Activated CD4-positive, alpha-beta T cell treated with anti-CD3 and anti-CD28 coated beads, Interleukin-2, amount 10 ng/mL, durations not matched to agents 7 days and 5 days (primary cell): ENCODE data around the gene PCF11. TPM values are rescaled to one million over a fixed set of nuclear protein-coding genes. Genes with fewer than 3 reads are reported as not detected.
A peak's percentile ranks its signal among the peaks of the same experiment; 100 is the strongest.

Experiments used
- CTCF ChIA-PET: fragments of 350-600 bp; sonication (Branson Sonifier 250); formaldehyde crosslinking; loops from one replicate; lab custom pipeline; 2021; ENCODE audit warnings: antibody characterized with exemption; lab: Charles Lee
- POLR2A ChIA-PET: fragments of 350-600 bp; sonication (Branson Sonifier 250); formaldehyde crosslinking; loops from one replicate; lab custom pipeline; 2021; ENCODE audit warnings: antibody characterized with exemption; lab: Charles Lee
- DNase-seq: peaks from one replicate; pipeline ENCODE4 v3.0.0-alpha.2; 2020
- H3K27ac Mint-ChIP-seq: one replicate; pipeline ENCODE4 v1.8.0; 2021; ENCODE audit warnings: mild to moderate bottlenecking, moderate library complexity, mixed read lengths
- H3K27me3 Mint-ChIP-seq: one replicate; pipeline ENCODE4 v1.8.0; 2021; ENCODE audit warnings: mixed read lengths
- H3K36me3 Mint-ChIP-seq: one replicate; pipeline ENCODE4 v1.8.0; 2021; ENCODE audit warnings: low read depth, mixed read lengths
- H3K4me1 Mint-ChIP-seq: one replicate; pipeline ENCODE4 v1.8.0; 2021; ENCODE audit warnings: mixed read lengths
- H3K4me3 Mint-ChIP-seq: one replicate; pipeline ENCODE4 v1.8.0; 2021; ENCODE audit warnings: mild to moderate bottlenecking, moderate library complexity, mixed read lengths
- H3K9me3 Mint-ChIP-seq: one replicate; pipeline ENCODE4 v1.8.0; 2021; ENCODE audit warnings: mixed read lengths
- total RNA-seq, 2 experiments: library from RNA; stranded (reverse); gene quantifications; one replicate each; pipeline ENCODE4 v1.2.3, GENCODE V29; 2021

The PCF11 gene
- total RNA-seq, 2 experiments from 2014 or later: 76.7 to 89.3 TPM

DNA sequence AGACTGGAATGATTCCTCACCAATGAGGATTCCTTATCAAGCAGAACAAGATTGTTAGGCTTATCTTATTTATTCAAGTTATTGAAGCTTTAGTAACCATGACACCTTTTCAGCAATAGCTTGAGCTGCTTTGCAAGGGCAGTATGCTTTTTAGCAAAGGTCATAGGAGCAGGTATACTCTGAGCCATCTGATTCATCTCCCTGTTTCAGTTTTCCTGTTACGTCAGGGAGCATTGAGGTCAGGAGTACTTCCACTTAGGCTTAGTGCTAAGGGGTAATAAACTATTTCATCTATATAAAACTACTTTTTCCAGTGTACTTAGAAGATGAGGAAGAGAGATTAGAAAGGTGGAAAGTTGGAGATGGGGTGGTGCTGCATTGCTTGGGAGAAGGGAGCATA, 18.9 kb downstream of the PCF11 start:
- H3K27ac Mint-ChIP-seq: no peak overlapping the region

DNA sequence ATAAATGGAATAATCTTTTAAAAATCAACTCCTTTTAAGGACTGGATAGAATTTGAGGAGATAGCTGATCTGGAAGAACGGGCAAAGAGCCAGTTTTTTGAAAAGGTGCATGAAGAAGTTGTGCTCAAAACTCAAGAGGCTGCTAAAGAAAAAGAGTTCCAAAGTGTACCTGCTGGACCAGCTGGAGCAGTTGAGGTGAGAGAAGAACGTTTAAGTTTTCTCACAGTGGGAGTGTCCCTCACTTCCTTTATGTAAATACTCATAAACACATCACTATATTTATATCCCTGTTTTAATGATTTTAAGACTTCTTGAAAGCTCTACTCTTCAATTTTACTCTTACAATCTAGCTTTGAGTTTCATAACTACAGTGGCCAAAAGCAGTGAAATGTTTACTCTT, 24.9 kb downstream of the PCF11 start:
- ChIA-PET POLR2A (interaction anchor here (0.6 kb wide), 1 partner anchor 111 kb away, joined by 8 read pairs; no protein-coding TSS in a partner anchor), CTCF (interaction anchor here (1.3 kb wide), 1 partner anchor 19 kb away, joined by 3 read pairs; no protein-coding TSS in a partner anchor)
- Mint-ChIP-seq H3K4me3 (no peak overlapping the region), H3K27ac (no peak overlapping the region), H3K9me3 (no peaks in the 10 kb centered on the region), H3K27me3 (no peaks in the 10 kb centered on the region), H3K36me3 (peaks cover 55% of the 10 kb centered on the region), H3K4me1 (peaks cover 11% of the 10 kb centered on the region)
- no peak for DNase-seq

More for the DNA sequence above, 18.9 kb downstream of the PCF11 start:
- Mint-ChIP-seq H3K4me1 (peaks cover 44% of the 10 kb centered on the region), H3K9me3 (no peaks in the 10 kb centered on the region), H3K4me3 (no peak overlapping the region), H3K36me3 (peaks cover 59% of the 10 kb centered on the region), H3K27me3 (no peaks in the 10 kb centered on the region)
- CTCF ChIA-PET: interaction anchor here (0.6 to 1.4 kb wide), 2 partner anchors 11 to 14 kb away, joined by 3 to 5 read pairs; no protein-coding TSS in a partner anchor
- DNase-seq: no peak
- POLR2A ChIA-PET: no interaction called here

DNA sequence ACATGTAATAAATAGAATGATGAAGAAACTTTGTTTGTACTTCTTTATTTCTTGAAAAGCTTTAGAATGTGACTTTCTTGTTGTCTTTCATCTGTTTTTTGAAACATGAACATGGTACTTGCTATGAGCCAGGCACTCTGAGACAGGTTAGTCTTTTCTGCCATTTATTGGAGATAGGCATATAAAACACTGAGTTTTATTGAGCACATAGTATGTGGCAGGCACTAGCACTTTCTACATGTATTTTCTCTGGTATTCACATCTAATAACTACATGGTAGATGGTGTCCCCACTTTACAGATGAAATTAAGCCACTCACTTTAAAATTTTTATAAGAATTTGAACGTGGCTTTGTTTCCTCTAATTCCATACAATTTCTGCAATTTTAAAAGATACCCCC, 28.8 kb downstream of the PCF11 start:
- Mint-ChIP-seq H3K9me3 (no peaks in the 10 kb centered on the region), H3K36me3 (peaks cover 51% of the 10 kb centered on the region), H3K4me1 (peaks cover 2% of the 10 kb centered on the region), H3K27me3 (no peaks in the 10 kb centered on the region), H3K4me3 (no peak overlapping the region), H3K27ac (no peak overlapping the region)
- POLR2A ChIA-PET: no interaction called here
- CTCF ChIA-PET: interaction anchor here (0.9 kb wide), 1 partner anchor 13 kb away, joined by 4 read pairs; no protein-coding TSS in a partner anchor
- DNase-seq: no peak

DNA sequence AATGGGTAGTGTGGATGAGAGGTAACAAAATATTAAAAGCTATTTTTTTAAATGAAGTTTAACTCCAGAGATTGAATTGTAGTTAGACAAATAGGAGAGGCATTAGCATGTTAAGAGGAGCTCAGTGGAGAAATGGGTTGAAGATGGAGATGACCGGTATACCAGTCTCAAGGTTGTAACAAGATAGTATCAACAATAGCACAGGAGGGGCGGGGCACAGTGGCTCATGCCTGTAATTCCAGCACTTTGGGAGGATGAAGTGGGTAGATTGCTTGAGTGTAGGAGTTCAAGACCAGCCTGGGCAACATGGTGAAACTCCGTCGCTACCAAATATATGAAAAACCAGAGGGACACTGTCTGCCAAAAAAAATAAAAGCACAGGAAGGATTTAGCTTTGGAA, 30.5 kb downstream of the PCF11 start:
- no peak for DNase-seq
- Mint-ChIP-seq H3K4me3 (no peak overlapping the region), H3K9me3 (no peaks in the 10 kb centered on the region), H3K36me3 (peaks cover 44% of the 10 kb centered on the region), H3K27ac (no peak overlapping the region), H3K4me1 (peaks cover 9% of the 10 kb centered on the region), H3K27me3 (no peaks in the 10 kb centered on the region)
- ChIA-PET POLR2A (no interaction called here), CTCF (interaction anchor here (0.5 to 1.0 kb wide), 3 partner anchors 14 to 19 kb away, joined by 3 to 7 read pairs (median 4); no protein-coding TSS in a partner anchor)

DNA sequence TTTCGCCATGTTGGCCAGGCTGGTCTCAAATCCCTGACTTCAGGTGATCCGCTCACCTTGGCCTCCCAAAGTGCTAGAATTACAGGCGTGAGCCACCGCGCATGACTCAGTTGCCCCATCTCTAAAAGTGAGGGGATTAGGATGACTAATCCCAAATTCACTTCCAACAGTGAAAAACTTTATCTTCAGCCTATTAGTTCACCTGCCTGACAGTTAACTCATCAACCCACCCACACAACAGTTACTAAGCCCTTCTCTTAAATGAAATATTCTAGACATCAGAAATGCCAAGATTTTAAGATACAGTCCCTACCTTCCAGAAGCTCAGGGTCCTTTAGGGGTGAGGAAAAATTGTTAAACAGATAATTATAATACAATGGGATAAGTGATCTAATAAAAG, 34.6 kb downstream of the PCF11 start:
- no peaks in the 10 kb centered on the region for H3K27me3 Mint-ChIP-seq
- no peak for DNase-seq
- no peak overlapping the region for H3K27ac Mint-ChIP-seq
- H3K9me3 Mint-ChIP-seq: no peaks in the 10 kb centered on the region
- POLR2A ChIA-PET: no interaction called here
- CTCF ChIA-PET: interaction anchor here (0.9 kb wide), 1 partner anchor 11 kb away, joined by 5 read pairs; no protein-coding TSS in a partner anchor
- H3K4me3 Mint-ChIP-seq: peak overlapping the region; percentile 1
- H3K36me3 Mint-ChIP-seq: peaks cover 23% of the 10 kb centered on the region
- H3K4me1 Mint-ChIP-seq: peaks cover 35% of the 10 kb centered on the region

DNA sequence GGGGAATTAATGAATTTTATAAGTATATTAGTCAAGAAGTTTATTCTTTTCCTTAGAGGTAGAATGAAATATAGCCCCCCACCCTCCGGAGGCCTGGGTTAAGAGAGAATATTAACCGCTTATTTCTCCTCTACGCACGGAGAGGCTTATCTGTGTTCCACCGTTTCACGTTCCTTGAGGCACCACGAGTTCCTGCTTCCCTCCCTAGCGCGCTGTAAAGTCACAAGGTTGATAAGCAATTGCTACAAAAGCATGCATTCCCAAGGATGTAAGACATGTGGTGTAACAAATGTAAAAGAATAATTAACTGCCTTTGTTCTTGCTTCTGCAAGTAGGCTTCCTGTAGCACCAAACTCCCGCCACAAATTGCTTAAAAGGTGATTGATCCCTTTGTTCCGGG, 35.1 kb downstream of the PCF11 start:
- peaks cover 20% of the 10 kb centered on the region for H3K36me3 Mint-ChIP-seq
- H3K27ac Mint-ChIP-seq: no peak overlapping the region
- ChIA-PET CTCF (no interaction called here), POLR2A (no interaction called here)
- peak overlapping the region; percentile 96 for H3K4me3 Mint-ChIP-seq
- no peak for DNase-seq
- H3K27me3 Mint-ChIP-seq: no peaks in the 10 kb centered on the region
- no peaks in the 10 kb centered on the region for H3K9me3 Mint-ChIP-seq
- peaks cover 35% of the 10 kb centered on the region for H3K4me1 Mint-ChIP-seq

DNA sequence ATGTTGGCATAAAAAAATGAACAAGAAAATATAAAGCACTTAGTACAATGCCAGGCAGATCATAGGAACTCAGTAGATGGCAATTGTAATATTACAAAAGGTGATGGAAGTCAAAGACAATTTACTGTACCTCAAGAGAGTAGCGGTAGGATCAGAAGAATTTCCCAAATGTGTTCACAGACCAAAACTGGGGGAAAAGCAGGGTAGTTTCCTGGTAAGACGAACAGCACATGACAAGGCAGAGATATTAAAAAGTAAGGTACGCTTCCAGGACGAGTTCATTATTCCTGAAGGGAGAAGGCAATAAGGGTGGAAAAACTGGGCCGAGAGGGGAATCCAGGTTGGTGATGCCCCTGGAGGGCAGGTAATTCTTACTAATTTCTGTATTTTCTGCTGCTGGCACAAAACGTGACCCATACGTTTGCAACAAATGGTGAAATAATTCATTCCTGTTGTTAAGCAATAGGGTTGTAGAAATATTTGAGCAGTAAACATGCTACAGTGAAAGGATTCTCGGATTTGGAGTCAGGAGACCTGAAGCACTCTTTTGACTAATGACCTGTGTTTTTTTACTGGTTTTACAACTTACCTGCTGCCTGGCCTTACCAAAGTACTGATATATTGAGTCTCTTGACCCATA, 35.8 kb downstream of the PCF11 start:
- DNase-seq: no peak
- Mint-ChIP-seq H3K27me3 (no peaks in the 10 kb centered on the region), H3K9me3 (no peaks in the 10 kb centered on the region), H3K27ac (peak overlapping the region; percentile 94), H3K36me3 (peaks cover 14% of the 10 kb centered on the region), H3K4me1 (peaks cover 35% of the 10 kb centered on the region), H3K4me3 (peak overlapping the region; percentile 96)
- ChIA-PET CTCF (interaction anchor here (1.5 kb wide), 1 partner anchor 25 kb away, joined by 3 read pairs; no protein-coding TSS in a partner anchor), POLR2A (no interaction called here)

DNA sequence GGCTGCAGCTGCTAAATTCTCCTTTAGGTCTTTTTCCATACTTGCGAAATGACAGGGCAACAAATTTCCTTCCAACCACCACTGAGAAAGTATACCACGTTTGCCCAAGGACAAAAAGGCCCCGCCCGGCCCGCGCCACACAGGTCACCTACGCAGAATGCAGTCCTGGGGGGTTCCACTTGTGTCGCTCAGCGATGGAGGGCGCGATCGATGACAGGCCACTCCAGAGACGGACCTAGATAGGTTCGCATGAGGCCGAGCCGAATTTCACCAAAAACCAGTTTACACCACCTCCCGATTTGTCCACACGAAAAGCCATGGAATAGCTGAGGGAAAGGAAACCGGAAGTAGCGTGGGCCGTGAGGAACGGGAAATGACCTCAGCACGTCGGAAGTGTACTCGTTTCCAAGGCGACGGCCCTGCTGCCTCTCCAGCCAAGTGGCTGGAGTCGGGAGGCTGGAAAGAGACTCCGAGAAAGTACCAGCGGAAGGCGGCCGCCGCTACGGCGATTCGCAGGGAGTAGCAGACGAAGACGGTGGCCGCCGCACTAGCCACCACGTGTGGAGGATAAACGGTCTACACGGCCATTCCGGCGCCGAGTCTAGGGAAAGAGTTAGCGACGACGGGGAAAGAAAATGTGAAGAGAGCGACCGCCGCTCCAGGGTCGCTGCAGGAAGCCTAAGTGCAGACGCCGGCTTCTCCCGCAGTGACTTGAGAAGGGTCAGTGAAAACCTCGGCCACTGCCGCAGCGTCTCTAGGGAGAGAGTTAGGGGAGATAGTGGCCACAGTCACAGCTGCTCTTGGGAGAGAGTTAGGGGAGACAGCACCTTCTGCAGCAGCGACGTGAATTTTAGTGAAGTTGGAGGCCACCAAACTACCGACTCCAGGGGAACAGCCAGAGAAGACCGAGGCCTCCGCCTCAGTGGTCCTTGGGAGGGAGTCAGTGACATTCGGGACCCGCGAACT, 36.7 kb downstream of the PCF11 start, which contains the start of gene ANKRD42:
Gene ANKRD42, plus strand, starts transcription at position 398 of the 966 bp plus-strand sequence. CDS start 959 bp downstream, outside the sequence.
- Mint-ChIP-seq H3K36me3 (peaks cover 14% of the 10 kb centered on the region), H3K4me1 (peaks cover 35% of the 10 kb centered on the region), H3K27ac (peak within 1 kb of the TSS; percentile 94), H3K27me3 (no peaks in the 10 kb centered on the region), H3K9me3 (no peaks in the 10 kb centered on the region), H3K4me3 (peak within 1 kb of the TSS; percentile 96)
- DNase-seq: peak; percentile 91
- CTCF ChIA-PET: interaction anchor here (0.5 to 1.5 kb wide), 3 partner anchors 9 to 30 kb away, joined by 3 to 4 read pairs (median 3); no protein-coding TSS in a partner anchor
- POLR2A ChIA-PET: interaction anchor here (0.6 kb wide), 1 partner anchor 53 kb away, joined by 3 read pairs; no protein-coding TSS in a partner anchor

DNA sequence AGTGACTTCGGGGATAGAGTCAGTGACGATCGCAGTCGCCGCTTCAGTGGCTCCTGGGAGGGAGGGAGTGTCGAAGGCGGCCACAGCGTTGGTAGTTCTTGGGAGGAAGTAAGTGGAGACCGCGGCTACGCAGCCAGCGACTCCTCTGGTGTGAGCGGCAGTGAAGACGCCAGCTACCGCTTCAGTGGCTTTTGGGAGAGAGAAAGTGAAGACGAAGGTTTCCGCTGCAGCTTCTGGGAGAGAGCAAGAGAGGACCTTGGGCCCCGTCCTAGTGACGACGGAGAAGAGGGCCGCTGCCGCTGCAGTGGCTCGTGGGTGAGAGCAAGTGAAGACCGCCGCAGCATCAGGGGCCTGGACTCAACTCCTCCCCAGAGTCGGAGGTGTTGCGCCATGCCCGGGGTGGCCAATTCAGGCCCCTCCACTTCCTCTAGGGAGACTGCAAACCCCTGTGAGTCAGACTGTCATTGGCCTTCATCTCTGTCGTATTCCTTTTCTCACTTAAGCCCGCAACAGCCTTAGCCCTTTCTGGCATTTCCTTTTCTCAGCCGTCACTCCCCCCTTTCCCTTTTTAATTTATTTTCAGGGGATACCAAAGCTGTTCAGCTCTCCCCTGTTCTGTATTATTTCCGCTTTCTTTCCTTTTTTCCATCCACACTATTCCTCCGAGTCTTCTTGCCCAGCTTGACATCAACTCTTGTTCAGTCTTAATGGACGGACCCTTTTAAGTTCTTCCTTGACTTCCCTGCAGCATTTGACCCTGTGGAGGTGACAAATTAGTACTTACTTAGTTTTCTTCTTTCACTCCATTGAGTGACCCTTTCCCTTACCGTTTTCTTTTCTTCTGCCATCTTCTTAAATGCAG, 37.6 kb downstream of the PCF11 start:
- peak; percentile 74 for DNase-seq
- Mint-ChIP-seq H3K27ac (peak overlapping the region; percentile 94), H3K27me3 (no peaks in the 10 kb centered on the region), H3K36me3 (peaks cover 11% of the 10 kb centered on the region), H3K9me3 (no peaks in the 10 kb centered on the region), H3K4me1 (peaks cover 35% of the 10 kb centered on the region), H3K4me3 (peak overlapping the region; percentile 96)
- ChIA-PET CTCF (interaction anchor here (1.2 to 1.5 kb wide), 3 partner anchors 9 to 31 kb away, joined by 3 read pairs; no protein-coding TSS in a partner anchor), POLR2A (interaction anchor here (0.6 kb wide), 1 partner anchor 52 kb away, joined by 3 read pairs; no protein-coding TSS in a partner anchor)

DNA sequence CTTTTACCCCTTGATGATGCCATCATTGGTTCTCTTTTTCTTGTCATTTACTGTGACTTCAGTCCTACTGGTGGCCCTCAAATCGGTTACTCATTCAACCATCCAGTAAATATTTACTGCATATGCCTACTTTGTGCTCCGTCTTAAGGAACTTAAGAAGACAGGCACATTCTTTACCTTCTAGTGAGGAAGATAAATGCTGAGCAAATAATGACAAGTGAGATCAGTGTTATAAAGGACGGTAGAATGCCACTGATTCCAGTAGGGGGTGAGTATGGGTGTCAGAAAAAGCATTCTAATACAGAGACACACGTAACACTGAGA, 38.2 kb downstream of the PCF11 start:
- DNase-seq: no peak
- Mint-ChIP-seq H3K27ac (peak overlapping the region; percentile 94), H3K4me3 (peak overlapping the region; percentile 96), H3K36me3 (peaks cover 9% of the 10 kb centered on the region), H3K27me3 (no peaks in the 10 kb centered on the region), H3K4me1 (peaks cover 35% of the 10 kb centered on the region), H3K9me3 (no peaks in the 10 kb centered on the region)
- ChIA-PET CTCF (interaction anchor here (1.2 kb wide), 1 partner anchor 8 kb away, joined by 3 read pairs; no protein-coding TSS in a partner anchor), POLR2A (no interaction called here)

DNA sequence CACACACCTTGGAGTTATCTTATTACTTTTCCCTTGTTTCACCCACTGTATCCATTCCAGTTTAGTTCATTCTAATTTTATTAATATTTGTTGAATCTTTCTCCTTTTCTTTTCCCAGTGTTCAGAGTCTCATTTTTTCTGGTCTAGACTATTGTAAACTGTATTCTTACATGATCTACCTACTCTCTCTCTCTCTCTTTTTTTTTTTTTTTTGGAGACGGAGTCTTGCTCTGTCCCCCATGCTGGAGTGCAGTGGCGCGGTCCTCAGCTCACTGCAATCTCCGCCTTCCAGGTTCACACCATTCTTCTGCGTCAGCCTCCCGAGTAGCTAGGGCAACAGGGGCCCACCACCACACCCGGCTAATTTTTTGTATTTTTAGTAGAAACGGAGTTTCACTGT, 38.7 kb downstream of the PCF11 start:
- CTCF ChIA-PET: interaction anchor here (0.7 to 1.2 kb wide), 2 partner anchors 8 to 233 kb away, joined by 3 to 4 read pairs; no protein-coding TSS in a partner anchor
- DNase-seq: no peak
- Mint-ChIP-seq H3K4me3 (no peak overlapping the region), H3K9me3 (no peaks in the 10 kb centered on the region), H3K36me3 (peaks cover 7% of the 10 kb centered on the region), H3K27ac (no peak overlapping the region), H3K4me1 (peaks cover 35% of the 10 kb centered on the region), H3K27me3 (no peaks in the 10 kb centered on the region)
- POLR2A ChIA-PET: no interaction called here
